IMR-90 (cell line): Measurements from ENCODE around the gene CDC14A.

Source experiments
- MAZ ChIP-seq: IDR thresholded peaks from 2 replicates; pipeline ENCODE4 v1.6.1; 2012; ENCODE audit warnings: low read depth, mild to moderate bottlenecking, low read length, improper control_type of control experiment, moderate library complexity, borderline replicate concordance
- POLR2A ChIP-seq: IDR thresholded peaks from 2 replicates; pipeline ENCODE4 v1.6.1; 2012; ENCODE audit warnings: mild to moderate bottlenecking, low read depth, low read length
- TF ChIP-seq, protein P1 (sequence below): conservative IDR thresholded peaks from 2 replicates; pipeline ENCODE4 v1.5.1; 2012; ENCODE audit warnings: mild to moderate bottlenecking, low read depth, low read length, improper control_type of control experiment

- TF ChIP-seq, protein P1, sequence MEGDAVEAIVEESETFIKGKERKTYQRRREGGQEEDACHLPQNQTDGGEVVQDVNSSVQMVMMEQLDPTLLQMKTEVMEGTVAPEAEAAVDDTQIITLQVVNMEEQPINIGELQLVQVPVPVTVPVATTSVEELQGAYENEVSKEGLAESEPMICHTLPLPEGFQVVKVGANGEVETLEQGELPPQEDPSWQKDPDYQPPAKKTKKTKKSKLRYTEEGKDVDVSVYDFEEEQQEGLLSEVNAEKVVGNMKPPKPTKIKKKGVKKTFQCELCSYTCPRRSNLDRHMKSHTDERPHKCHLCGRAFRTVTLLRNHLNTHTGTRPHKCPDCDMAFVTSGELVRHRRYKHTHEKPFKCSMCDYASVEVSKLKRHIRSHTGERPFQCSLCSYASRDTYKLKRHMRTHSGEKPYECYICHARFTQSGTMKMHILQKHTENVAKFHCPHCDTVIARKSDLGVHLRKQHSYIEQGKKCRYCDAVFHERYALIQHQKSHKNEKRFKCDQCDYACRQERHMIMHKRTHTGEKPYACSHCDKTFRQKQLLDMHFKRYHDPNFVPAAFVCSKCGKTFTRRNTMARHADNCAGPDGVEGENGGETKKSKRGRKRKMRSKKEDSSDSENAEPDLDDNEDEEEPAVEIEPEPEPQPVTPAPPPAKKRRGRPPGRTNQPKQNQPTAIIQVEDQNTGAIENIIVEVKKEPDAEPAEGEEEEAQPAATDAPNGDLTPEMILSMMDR: no peak
- no peak for TF ChIP-seq MAZ
- TF ChIP-seq POLR2A: no peak
These were observed 42.0 kb downstream of the CDC14A start for GRCh38 chr1:100394285-100394684.
